IMR-90 (cell line): ENCODE data around the gene COG7. TPM values are rescaled to one million over a fixed set of nuclear protein-coding genes. Genes with fewer than 3 reads are reported as not detected.

ENCODE experiments used
- ATAC-seq: fragments of 200-7000 bp; cut with Tn5 transposase; 2 replicates; pipeline ENCODE4 v1.9.1; 2020; ENCODE audit warnings: low read depth, mild to moderate bottlenecking, moderate library complexity
- BruUV-seq: library from RNA; stranded (reverse); fragments of 400-500 nt; replicated peaks from 2 replicates; lab custom pipeline; 2021; lab: Mats Ljungman, UMichigan
- CTCF ChIA-PET: fragments of 300-600 bp; formaldehyde crosslinking; extraction: SDS; loops from one replicate; lab custom pipeline; 2021; ENCODE audit warnings: antibody characterized with exemption; lab: Yijun Ruan, JAX
- POLR2A ChIA-PET: fragments of 300-600 bp; sonication (Branson Sonifier 250); formaldehyde crosslinking; loops from one replicate; lab custom pipeline; 2022; ENCODE audit warnings: antibody characterized with exemption; ENCODE audit not compliant: unreplicated experiment; lab: Charles Lee
- DNase-seq: peaks from one replicate; pipeline ENCODE4 v3.0.0; 2013
- H2AFZ ChIP-seq: replicated peaks from 2 replicates; pipeline ENCODE3; 2013; ENCODE audit warnings: low read length, mild to moderate bottlenecking; ENCODE audit not compliant: poor library complexity
- H2AK5ac ChIP-seq: 2 replicates; pipeline ENCODE4 v1.6.1; 2013; ENCODE audit warnings: low read depth, low read length, inconsistent platforms
- H2AK9ac ChIP-seq: replicated peaks from 2 replicates; pipeline ENCODE3; 2013; ENCODE audit warnings: mild to moderate bottlenecking, low read depth, low read length, moderate library complexity; ENCODE audit not compliant: poor library complexity
- H2BK120ac ChIP-seq: 2 replicates; pipeline ENCODE4 v1.6.1; 2013; ENCODE audit warnings: low read depth, low read length, inconsistent platforms
- H2BK15ac ChIP-seq: 3 replicates; pipeline ENCODE4 v1.6.1; 2013; ENCODE audit warnings: low read depth, low read length, inconsistent platforms
- H2BK20ac ChIP-seq: 2 replicates; pipeline ENCODE4 v1.6.1; 2013; ENCODE audit warnings: low read depth, mild to moderate bottlenecking, inconsistent platforms, low read length, moderate library complexity
- H2BK5ac ChIP-seq: 2 replicates; pipeline ENCODE4 v1.6.1; 2013; ENCODE audit warnings: mild to moderate bottlenecking, low read depth, low read length, inconsistent platforms; ENCODE audit not compliant: poor library complexity, severe bottlenecking
- H3K14ac ChIP-seq: replicated peaks from 2 replicates; pipeline ENCODE4 v1.6.1; 2013; ENCODE audit warnings: low read depth, low read length, inconsistent platforms
- H3K18ac ChIP-seq: 2 replicates; pipeline ENCODE4 v1.6.1; 2013; ENCODE audit warnings: low read depth, low read length, control low read depth
- H3K23ac ChIP-seq: 2 replicates; pipeline ENCODE4 v1.6.1; 2013; ENCODE audit warnings: low read depth, low read length, inconsistent platforms
- H3K27ac ChIP-seq: 2 replicates; pipeline ENCODE4 v1.5.1; 2013; ENCODE audit warnings: mild to moderate bottlenecking, control low read depth, low read length; ENCODE audit not compliant: insufficient read depth
- H3K27me3 ChIP-seq: 2 replicates; pipeline ENCODE4 v1.6.1; 2013; ENCODE audit warnings: low read length; ENCODE audit not compliant: control insufficient read depth, insufficient read depth
- H3K36me3 ChIP-seq: 2 replicates; pipeline ENCODE4 v1.6.1; 2013; ENCODE audit warnings: low read length, mixed read lengths; ENCODE audit not compliant: control insufficient read depth, insufficient read depth
- H3K4ac ChIP-seq: 2 replicates; pipeline ENCODE4 v1.6.1; 2013; ENCODE audit warnings: low read depth, low read length, inconsistent platforms
- H3K4me1 ChIP-seq: 2 replicates; pipeline ENCODE4 v1.6.1; 2013; ENCODE audit warnings: low read length, mixed read lengths; ENCODE audit not compliant: control insufficient read depth, insufficient read depth
- H3K4me2 ChIP-seq: 2 replicates; pipeline ENCODE4 v1.6.1; 2013; ENCODE audit warnings: low read depth, mild to moderate bottlenecking, control low read depth, low read length, moderate library complexity
- H3K4me3 ChIP-seq: 2 replicates; pipeline ENCODE4 v1.5.1; 2013; ENCODE audit warnings: low read depth, mild to moderate bottlenecking, control low read depth, low read length, moderate library complexity; ENCODE audit not compliant: insufficient read depth
- H3K56ac ChIP-seq: 2 replicates; pipeline ENCODE4 v1.6.1; 2013; ENCODE audit warnings: low read length, inconsistent platforms; ENCODE audit not compliant: insufficient read depth; ENCODE audit errors: extremely low read depth
- H3K79me1 ChIP-seq, 2 experiments: 2 replicates each; pipeline ENCODE4 v1.6.1; 2013; ENCODE audit warnings: low read length in 2 of 2, inconsistent platforms in 1 of 2, low read depth in 1 of 2
- H3K9ac ChIP-seq: 2 replicates; pipeline ENCODE4 v1.6.1; 2013; ENCODE audit warnings: low read depth, low read length, control low read depth
- H3K9me1 ChIP-seq: 2 replicates; pipeline ENCODE4 v1.6.1; 2013; ENCODE audit warnings: low read length, inconsistent platforms; ENCODE audit not compliant: insufficient read depth
- H3K9me3 ChIP-seq: 2 replicates; pipeline ENCODE4 v1.6.1; 2013; ENCODE audit warnings: low read length; ENCODE audit not compliant: control insufficient read depth, insufficient read depth
- H4K20me1 ChIP-seq: 2 replicates; pipeline ENCODE4 v1.6.1; 2013; ENCODE audit warnings: low read length, inconsistent platforms; ENCODE audit not compliant: insufficient read depth
- H4K5ac ChIP-seq: 2 replicates; pipeline ENCODE4 v1.6.1; 2013; ENCODE audit warnings: mild to moderate bottlenecking, low read depth, low read length, control low read depth
- H4K8ac ChIP-seq, 2 experiments: 2 replicates each; pipeline ENCODE4 v1.6.1; 2013; ENCODE audit warnings: low read depth in 2 of 2, low read length in 2 of 2, control low read depth in 1 of 2, inconsistent platforms in 1 of 2
- H4K91ac ChIP-seq: 2 replicates; pipeline ENCODE4 v1.6.1; 2013; ENCODE audit warnings: low read depth, low read length, inconsistent platforms; ENCODE audit not compliant: insufficient read depth
- SMC3 ChIP-seq: fragments of 150-350 bp; IDR thresholded peaks from 2 replicates; pipeline ENCODE4 v1.6.1; 2016; ENCODE audit warnings: low read depth, mild to moderate bottlenecking, antibody characterized with exemption, low read length, moderate library complexity
- WGBS, 2 experiments: methylation state at CpG; one replicate each; pipeline versions ENCODE4 v1.1.5 to v1.1.7; 2013; ENCODE audit warnings: missing lambda C conversion rate in 2 of 2; ENCODE audit not compliant: insufficient read length in 1 of 2; ENCODE audit errors: extremely low coverage in 2 of 2; 5-methylcytosine and 5-hydroxymethylcytosine counted together
- dilution Hi-C: fragments of 300-500 bp; cut with HindIII; formaldehyde crosslinking; loops from one replicate; pipeline ENCODE4 v1.14.3; 2018; ENCODE audit warnings: low sequenced_read_pairs; ENCODE audit not compliant: unreplicated experiment
- in situ Hi-C: fragments of 300-500 bp; cut with MboI; formaldehyde crosslinking; loops from 3 replicates; pipeline ENCODE4 v1.14.3; 2019; ENCODE audit warnings: low sequenced_read_pairs, inconsistent platforms, mixed read lengths
- intact Hi-C: fragments of 100-400 bp; cut with micrococcal nuclease; formaldehyde crosslinking; loops from 2 replicates; pipeline ENCODE4 v1.10.0; 2022
- polyA plus RNA-seq, 3 experiments: library from polyadenylated mRNA; depleted of rRNA; stranded (reverse); fragments of >200 nt; gene quantifications; 2 replicates each; pipeline ENCODE4 v1.2.3, GENCODE V29; 2012; ENCODE audit warnings: low replicate concordance in 1 of 3
- total RNA-seq: library from RNA; depleted of rRNA; stranded (reverse); fragments of >200 nt; gene quantifications from 2 replicates; pipeline ENCODE4 v1.2.3, GENCODE V29; 2012

COG7 gene
- total and polyA plus RNA-seq, 2 of the 4 experiments (the other 2 are of a cell fraction) = 28.5 to 43.7 TPM

GRCh38 chr16:23495671-23496070 lies 42.7 kb upstream of the COG7 start:
- WGBS, 2 experiments = no CpG with 5 or more reads among the region's 4 CpGs
- no peak overlapping the region for H3K9ac ChIP-seq
- no peak overlapping the region for H3K4me3 ChIP-seq
- no peak overlapping the region for H2BK15ac ChIP-seq
- no peaks in the 10 kb centered on the region for H3K9me3 ChIP-seq
- H2AK9ac ChIP-seq = no peak overlapping the region
- in situ Hi-C loops = no loop called here
- H3K23ac ChIP-seq = no peak overlapping the region
- H3K27ac ChIP-seq = no peak overlapping the region
- H3K4me1 ChIP-seq = peaks cover 5% of the 10 kb centered on the region; the same call in 1 of the 2 replicates
- CTCF ChIA-PET = interaction anchor here (1.0 kb wide), 1 partner anchor 9 kb away, joined by 3 read pairs; no protein-coding TSS in a partner anchor
- H3K36me3 ChIP-seq = peaks cover 34% of the 10 kb centered on the region
- ATAC-seq (no peak), DNase-seq (no peak)
- peaks cover 8 to 48% of the 10 kb centered on the region in 2 experiments; a peak in 3 of 4 replicates for H3K79me1 ChIP-seq
- no peak overlapping the region for H4K5ac ChIP-seq
- TF ChIP-seq SMC3 = no peak
- H3K14ac ChIP-seq = no peak overlapping the region
- POLR2A ChIA-PET = no interaction called here
- H2BK20ac ChIP-seq = no peak overlapping the region
- no peak overlapping the region for H3K4me2 ChIP-seq
- H4K91ac ChIP-seq = no peak overlapping the region
- no peaks in the 10 kb centered on the region for H3K27me3 ChIP-seq
- peaks cover 8% of the 10 kb centered on the region; the same call in 1 of the 2 replicates for H3K9me1 ChIP-seq
- intact Hi-C loops = no loop called here
- H3K18ac ChIP-seq = no peak overlapping the region
- peaks cover 23% of the 10 kb centered on the region for H4K20me1 ChIP-seq
- H3K4ac ChIP-seq = no peak overlapping the region
- no peak overlapping the region for H2AK5ac ChIP-seq
- BruUV-seq = no TSS peak
- no peak overlapping the region for H2BK120ac ChIP-seq
- dilution Hi-C loops = no loop called here
- H2BK5ac ChIP-seq = no peak overlapping the region
- no peak overlapping the region for H3K56ac ChIP-seq
- H4K8ac ChIP-seq = no peak overlapping the region
- no peak overlapping the region for H2AFZ ChIP-seq
